ENCODE results near the gene CAPN13. TPM values are rescaled to one million over a fixed set of nuclear protein-coding genes. Genes with fewer than 3 reads are reported as not detected.
"Not testable (repeated sequence)": the region's sequence is repeated elsewhere in the genome, so short reads cannot be mapped to it uniquely, and the experiment has no call there.

Gene CAPN13
- total RNA-seq, 1 donor from 2014 or later: not detected

GRCh38 chr2:30705056-30705455, 102.2 kb downstream of the CAPN13 start:
- Histone ChIP-seq H3K4me1 (peaks cover 0 to 3% of the 10 kb centered on the region in 2 donors), H3K27me3 (no peaks in the 10 kb centered on the region), H3K36me3 (no peaks in the 10 kb centered on the region), H3K27ac (no peak overlapping the region), H3K4me3 (no peak overlapping the region), H3K9me3 (peaks cover 12 to 19% of the 10 kb centered on the region in 2 donors)
- intact Hi-C loops (cut with DNase I): loop anchor here (5.0 kb wide), 5 partner anchors 138 to 358 kb away; partner anchors contain the start of gene LCLAT1
- TF ChIP-seq CTCF (IDR thresholded peaks at IDR 0.05): no peak
- no peak for DNase-seq (ENCODE audit: low spot score in 2 of 2)

GRCh38 chr2:30704309-30705020, 102.8 kb downstream of the CAPN13 start:
- no peak for DNase-seq (ENCODE audit: low spot score in 2 of 2)
- Histone ChIP-seq H3K27ac (no peak overlapping the region), H3K36me3 (no peaks in the 10 kb centered on the region), H3K27me3 (no peaks in the 10 kb centered on the region), H3K9me3 (peaks cover 12 to 19% of the 10 kb centered on the region in 2 donors), H3K4me3 (no peak overlapping the region), H3K4me1 (peaks cover 0 to 3% of the 10 kb centered on the region in 2 donors)
- intact Hi-C loops (cut with DNase I): loop anchor here (5.0 kb wide), 5 partner anchors 137 to 357 kb away; partner anchors contain the start of gene LCLAT1
- TF ChIP-seq CTCF (IDR thresholded peaks at IDR 0.05): no peak

- no peak overlapping the region for H3K4me3 ChIP-seq
- no peaks in the 10 kb centered on the region for H3K27me3 ChIP-seq
- no peaks in the 10 kb centered on the region for H3K4me1 ChIP-seq
- TF ChIP-seq CTCF (IDR thresholded peaks at IDR 0.05): no peak
- no peak for DNase-seq (ENCODE audit: low spot score in 2 of 2)
- H3K36me3 ChIP-seq: no peaks in the 10 kb centered on the region
- H3K27ac ChIP-seq: no peak overlapping the region
- peaks cover 12 to 19% of the 10 kb centered on the region in 2 donors for H3K9me3 ChIP-seq
- intact Hi-C loops (cut with DNase I): no loop called here
These were observed 104.6 kb downstream of the CAPN13 start for GRCh38 chr2:30702694-30703093.

DNA sequence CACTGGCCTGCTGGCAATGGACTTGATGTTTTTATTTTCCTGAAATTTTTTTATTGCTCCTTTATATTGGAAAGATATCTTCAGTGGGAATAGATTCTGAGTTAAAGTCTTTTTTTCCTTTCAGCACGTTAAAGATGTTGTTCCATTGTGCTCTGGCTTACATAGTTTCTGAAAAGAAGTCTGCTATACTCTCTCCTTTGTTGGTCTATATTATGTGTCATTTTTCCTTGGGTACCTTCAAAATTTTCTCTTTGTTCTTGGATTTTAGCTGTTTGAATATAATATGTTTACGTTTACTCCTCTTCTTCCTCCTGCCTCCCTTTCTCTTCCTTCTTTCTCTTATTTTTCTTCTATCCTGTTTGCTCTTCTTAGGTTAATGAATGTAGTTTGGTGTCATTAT, 105.5 kb downstream of the CAPN13 start:
- Histone ChIP-seq H3K4me1 (no peaks in the 10 kb centered on the region), H3K36me3 (no peaks in the 10 kb centered on the region), H3K4me3 (no peak overlapping the region), H3K9me3 (peaks cover 12 to 19% of the 10 kb centered on the region in 2 donors), H3K27ac (no peak overlapping the region), H3K27me3 (no peaks in the 10 kb centered on the region)
- TF ChIP-seq CTCF (IDR thresholded peaks at IDR 0.05): no peak
- intact Hi-C loops (cut with DNase I): no loop called here
- DNase-seq (ENCODE audit: low spot score in 2 of 2): no peak

GRCh38 chr2:30697242-30698103, 109.8 kb downstream of the CAPN13 start:
- intact Hi-C loops (cut with DNase I); H3K27me3 ChIP-seq: not testable (repeated sequence)
- peak in 1 of 2 donors; percentile 55 for DNase-seq (ENCODE audit: low spot score in 2 of 2)

GRCh38 chr2:30695749-30696148, 111.5 kb downstream of the CAPN13 start:
- peak in 1 of 2 donors; percentile 38 for DNase-seq (ENCODE audit: low spot score in 2 of 2)
- H3K9me3 ChIP-seq: no peaks in the 10 kb centered on the region
- intact Hi-C loops (cut with DNase I): no loop called here
- no peaks in the 10 kb centered on the region for H3K36me3 ChIP-seq
- H3K4me1 ChIP-seq: peaks cover 6 to 35% of the 10 kb centered on the region in 2 donors
- H3K27me3 ChIP-seq: no peaks in the 10 kb centered on the region
- TF ChIP-seq CTCF (IDR thresholded peaks at IDR 0.05): no peak
- no peak overlapping the region for H3K4me3 ChIP-seq
- H3K27ac ChIP-seq: peak overlapping the region; percentile 91 to 94

More at GRCh38 chr2:30697242-30698103, 109.8 kb downstream of the CAPN13 start:
- not testable (repeated sequence) for H3K4me3 ChIP-seq, H3K36me3 ChIP-seq, H3K27ac ChIP-seq
- peaks cover 6 to 24% of the 10 kb centered on the region in 2 donors for H3K4me1 ChIP-seq
- H3K9me3 ChIP-seq: peaks cover 4 to 13% of the 10 kb centered on the region in 2 donors
